8988T (cell line): ENCODE measurements around the gene HPCAL4.

Experiments
- DNase-seq: peaks from one replicate; pipeline ENCODE4 v3.0.0; 2011

The HPCAL4 gene

GRCh38 chr1:39673215-39673614, 18.0 kb downstream of the HPCAL4 start:
- no peak for DNase-seq

- peak; percentile 60 for DNase-seq
Measured at GRCh38 chr1:39672551-39672947, 18.7 kb downstream of the HPCAL4 start.

GRCh38 chr1:39671793-39672550, 19.3 kb downstream of the HPCAL4 start, which contains the start of gene NT5C1A:
Gene NT5C1A, minus strand, starts transcription at chr1:39672107. Its CDS starts 69 bp downstream, at chr1:39672038.
- peak; percentile 40 for DNase-seq

DNA sequence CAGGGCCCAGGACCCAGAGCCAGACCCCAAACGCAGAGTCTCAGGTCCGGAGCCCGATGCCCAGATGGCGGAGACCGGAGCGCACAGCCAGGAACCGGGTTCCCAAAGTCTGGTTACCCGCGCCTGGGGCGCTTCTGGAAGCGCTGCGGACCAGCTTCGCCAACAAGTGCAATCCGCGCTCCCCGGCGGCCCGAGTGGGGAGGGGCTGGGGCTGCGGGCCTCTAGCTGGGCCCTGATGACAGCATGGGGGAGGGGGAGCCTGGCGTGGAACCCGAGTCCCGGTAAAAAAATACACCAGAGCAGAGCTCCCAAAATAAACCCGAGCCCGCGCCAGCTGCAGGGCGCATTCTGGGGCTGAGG, 19.8 kb downstream of the HPCAL4 start:
- DNase-seq = no peak

- DNase-seq = no peak
Measured at GRCh38 chr1:39670689-39671088, 20.5 kb downstream of the HPCAL4 start.

DNA sequence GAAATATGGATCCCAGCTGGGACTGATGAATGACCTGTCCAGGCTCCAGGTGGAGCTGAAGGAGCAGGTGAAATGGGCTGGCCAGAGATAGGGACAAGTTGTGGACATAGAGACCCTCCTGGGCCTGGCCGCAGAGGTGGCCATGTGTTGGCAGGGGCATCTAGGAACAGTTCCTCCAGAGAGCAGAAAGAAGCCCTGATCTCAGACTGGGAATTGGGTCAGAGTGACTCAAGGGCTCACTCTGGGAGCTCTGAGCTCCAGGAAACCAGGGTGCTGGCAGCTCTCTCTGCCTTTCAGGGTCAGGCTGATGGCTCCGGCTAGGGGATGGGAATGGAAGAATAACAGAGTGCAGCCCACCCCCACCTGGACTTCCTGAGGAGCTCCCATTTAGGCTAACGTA, 22.3 kb downstream of the HPCAL4 start:
- DNase-seq = no peak

DNA sequence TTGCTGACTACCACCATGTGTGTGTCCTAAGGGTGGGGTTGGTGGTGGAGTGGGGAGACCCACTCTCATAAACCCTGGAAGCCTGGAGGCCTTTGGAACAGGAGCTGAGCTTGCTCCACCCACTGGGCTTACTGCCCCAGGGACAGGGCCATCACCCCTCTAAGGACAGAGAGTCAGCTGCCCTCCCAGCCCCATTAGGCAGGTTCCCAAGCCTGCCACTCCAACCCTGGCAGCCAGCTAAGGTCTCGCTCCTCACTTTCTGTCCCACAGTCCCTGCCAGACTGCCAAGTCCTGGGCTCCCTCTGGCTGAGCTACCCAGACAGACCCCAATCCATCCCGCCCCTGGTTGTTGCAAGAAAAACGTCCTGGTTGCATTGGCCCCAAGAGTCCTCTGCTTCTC, 23.1 kb downstream of the HPCAL4 start:
- DNase-seq = no peak

GRCh38 chr1:39666772-39667171, 24.5 kb downstream of the HPCAL4 start:
- DNase-seq = no peak

- no peak for DNase-seq
Measured at GRCh38 chr1:39663559-39663958, 27.7 kb downstream of the HPCAL4 start.

DNA sequence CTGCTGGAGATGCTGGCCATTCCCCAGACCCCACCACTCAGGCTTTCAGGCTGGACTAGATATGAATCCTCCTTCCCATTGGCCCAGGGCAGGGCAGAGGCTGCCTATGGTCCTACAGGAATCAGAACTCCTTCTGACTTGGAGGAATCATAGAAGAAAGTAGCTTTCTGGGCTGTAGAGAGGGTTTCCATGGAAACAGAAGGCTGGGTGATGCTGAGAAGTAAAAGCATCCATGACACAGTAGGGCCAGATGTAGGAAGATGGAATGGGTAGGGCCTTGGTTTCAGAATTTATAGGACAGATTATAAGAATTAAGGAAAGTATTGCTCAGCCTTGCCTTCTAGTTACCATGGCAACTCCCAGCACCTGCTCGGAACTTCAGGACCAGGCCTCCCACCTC, 28.4 kb downstream of the HPCAL4 start:
- no peak for DNase-seq

DNA sequence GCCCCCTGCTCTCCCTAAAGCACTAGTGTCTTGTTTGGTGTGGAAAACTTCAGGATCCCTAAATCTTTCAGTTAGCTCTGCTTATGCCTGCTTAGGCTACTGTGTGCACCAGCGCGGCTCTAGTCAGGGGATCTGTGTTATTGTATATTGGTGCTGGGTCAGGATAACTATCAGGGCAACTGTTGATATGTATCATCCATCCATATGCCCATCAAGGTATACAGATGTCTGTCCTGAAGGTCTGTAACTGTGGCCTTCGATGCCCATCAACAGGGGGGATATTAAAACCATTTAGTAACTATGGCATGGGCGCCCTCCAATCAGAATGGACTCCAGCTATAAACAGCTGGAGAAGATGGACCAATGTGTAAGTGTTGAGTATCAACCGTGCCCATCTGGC, 31.7 kb downstream of the HPCAL4 start:
- no peak for DNase-seq

- DNase-seq = no peak
Measured at GRCh38 chr1:39659110-39659509, 32.1 kb downstream of the HPCAL4 start.

GRCh38 chr1:39657923-39658485, 33.2 kb downstream of the HPCAL4 start:
- DNase-seq = no peak

GRCh38 chr1:39657402-39657801, 33.8 kb downstream of the HPCAL4 start:
- DNase-seq = no peak

DNA sequence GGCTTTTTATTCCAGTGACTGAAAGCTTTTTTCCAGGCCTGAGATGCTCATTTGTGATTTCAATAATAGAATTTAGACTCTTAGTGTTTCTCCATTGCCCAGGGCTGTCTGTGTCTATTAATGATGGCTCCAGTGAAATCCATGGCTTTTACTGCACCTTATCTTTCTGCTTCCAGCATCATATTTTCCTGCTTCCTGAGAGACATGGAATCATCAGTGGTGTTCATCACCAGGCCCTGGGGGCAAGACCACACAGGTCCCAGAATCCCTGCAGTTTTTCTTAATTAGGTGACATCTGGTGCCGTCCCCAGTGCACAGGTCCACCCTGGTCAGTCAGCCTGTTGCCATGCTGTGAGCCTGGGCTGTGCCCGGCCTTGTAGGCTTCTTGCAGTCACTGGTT, 34.8 kb downstream of the HPCAL4 start:
- no peak for DNase-seq

- DNase-seq = no peak
Measured at GRCh38 chr1:39655578-39656268, 35.5 kb downstream of the HPCAL4 start.

DNA sequence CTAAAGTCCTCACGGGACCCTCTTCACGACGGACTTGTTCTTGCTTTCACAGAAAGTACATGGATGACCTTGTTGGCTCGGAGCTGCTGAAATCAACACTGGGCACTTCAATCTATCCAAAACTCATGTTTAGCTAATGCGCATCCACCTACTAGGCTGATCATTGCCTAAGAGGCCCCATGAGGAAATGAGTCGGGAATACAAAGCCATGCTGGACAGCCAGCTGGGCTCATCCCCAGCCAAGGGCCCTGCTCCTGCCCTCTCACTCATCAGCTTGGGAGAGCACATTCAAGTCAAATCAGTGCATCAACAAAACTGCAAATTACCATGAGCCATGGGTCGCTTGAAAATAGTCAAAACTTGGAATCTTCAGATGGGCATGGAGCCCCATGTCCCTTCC, 36.9 kb downstream of the HPCAL4 start:
- no peak for DNase-seq

- no peak for DNase-seq
Measured at GRCh38 chr1:39653546-39654031, 37.6 kb downstream of the HPCAL4 start.

- no peak for DNase-seq
Measured at GRCh38 chr1:39652554-39652953, 38.7 kb downstream of the HPCAL4 start.

DNA sequence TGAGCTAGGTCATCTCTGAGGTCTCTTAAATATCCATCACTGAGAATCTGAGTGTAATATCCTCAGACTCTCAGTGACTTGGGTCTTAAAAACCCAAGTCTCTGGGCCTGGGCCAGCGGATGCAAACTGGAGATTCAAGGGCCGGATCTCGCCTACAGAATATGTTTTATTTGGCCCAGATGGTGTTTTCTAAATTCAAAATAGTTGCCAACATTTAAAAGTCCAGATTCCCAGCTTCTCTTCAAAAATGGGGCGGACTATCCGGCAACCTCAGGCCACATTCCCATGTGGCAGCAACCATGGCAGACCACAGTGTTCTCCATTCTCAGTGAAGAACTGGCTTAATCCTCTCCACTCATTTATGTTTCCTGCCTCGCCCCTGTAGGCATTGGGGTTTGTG, 39.1 kb downstream of the HPCAL4 start:
- DNase-seq = no peak

- DNase-seq = no peak
Measured at GRCh38 chr1:39650431-39650830, 40.8 kb downstream of the HPCAL4 start.

DNA sequence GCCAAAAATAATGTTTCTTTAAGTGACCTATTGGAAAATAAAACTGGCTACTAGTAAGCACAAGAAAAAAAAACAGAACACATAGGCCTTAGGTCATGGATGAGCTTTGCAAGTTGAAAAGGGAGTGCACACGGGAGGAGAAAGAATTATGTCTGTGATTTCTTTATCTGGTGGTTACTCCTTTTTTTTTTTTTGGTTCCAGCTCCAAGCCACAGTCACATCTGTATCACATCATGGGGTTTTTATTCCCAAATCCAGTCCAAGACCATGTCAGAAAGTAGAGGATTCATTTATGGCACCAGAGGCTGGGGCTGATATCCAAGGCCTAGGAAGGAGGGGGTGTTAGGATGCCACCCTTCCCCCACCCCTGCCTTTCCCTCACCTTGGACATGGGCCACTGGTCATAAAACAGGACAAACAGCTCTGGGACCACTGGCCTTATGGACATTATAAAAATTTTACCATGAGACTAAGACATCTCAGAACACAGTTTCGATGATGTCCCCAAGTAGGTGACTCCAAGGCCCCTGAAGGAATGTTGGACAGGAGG, 41.5 kb downstream of the HPCAL4 start:
- DNase-seq = no peak

DNA sequence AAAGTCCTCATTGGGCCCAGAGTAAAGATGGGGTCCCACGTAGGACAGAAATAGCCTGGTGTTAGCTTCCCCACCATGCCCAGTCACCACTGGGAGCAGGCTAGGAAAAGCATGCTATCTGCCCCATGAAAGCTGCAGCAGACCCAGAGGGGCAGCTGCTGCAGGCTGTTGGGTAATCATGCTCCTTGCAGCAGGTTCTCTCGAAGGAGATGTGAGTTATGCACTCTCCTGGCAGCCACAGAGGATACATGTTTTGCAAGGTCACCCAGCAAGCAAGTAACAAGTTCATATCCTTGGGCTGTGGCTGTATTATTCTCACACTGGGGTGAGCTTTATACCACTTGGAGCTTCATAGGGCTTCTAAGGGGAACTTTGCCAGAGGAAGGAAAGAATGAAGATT, 42.7 kb downstream of the HPCAL4 start:
- DNase-seq = no peak

DNA sequence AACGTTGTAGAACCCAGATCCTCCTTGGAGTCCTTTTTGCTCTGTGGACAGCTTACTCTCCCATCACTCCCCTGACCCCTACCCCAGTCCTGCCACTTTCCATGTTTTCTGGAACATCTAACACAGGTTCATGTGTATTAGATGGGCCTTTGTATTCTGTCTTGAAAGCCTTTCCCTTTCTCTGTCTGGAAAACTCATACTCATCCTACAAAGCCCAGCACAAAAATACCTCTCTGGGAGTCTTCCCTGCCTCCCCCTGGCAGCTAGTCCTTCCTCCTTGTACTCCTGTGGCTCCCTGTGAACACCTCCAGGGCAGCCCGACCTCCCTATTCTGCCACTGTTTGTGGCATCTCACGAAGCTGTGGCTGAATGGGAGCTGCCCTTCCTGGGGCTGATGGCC, 44.0 kb downstream of the HPCAL4 start:
- DNase-seq = no peak
